Ishikawa (cell line): Measurements from ENCODE around the gene VCAN.

Experiments
- CEBPB ChIP-seq: IDR thresholded peaks from 2 replicates; pipeline ENCODE4 v1.6.1; 2012
- CREB1 ChIP-seq: IDR thresholded peaks from 2 replicates; pipeline ENCODE4 v1.6.1; 2012; ENCODE audit warnings: low read depth
- EGR1 ChIP-seq: IDR thresholded peaks from 2 replicates; pipeline ENCODE4 v1.6.1; 2012
- EP300 ChIP-seq: IDR thresholded peaks from 2 replicates; pipeline ENCODE4 v1.6.1; 2012; ENCODE audit warnings: borderline replicate concordance
- FOXM1 ChIP-seq: IDR thresholded peaks from 2 replicates; pipeline ENCODE4 v1.6.1; 2012; ENCODE audit warnings: low read depth, borderline replicate concordance
- MAX ChIP-seq: IDR thresholded peaks from 2 replicates; pipeline ENCODE4 v1.6.1; 2012
- NFIC ChIP-seq: IDR thresholded peaks from 2 replicates; pipeline ENCODE4 v1.6.1; 2012
- RAD21 ChIP-seq: IDR thresholded peaks from 2 replicates; pipeline ENCODE4 v1.6.1; 2012; ENCODE audit warnings: low read depth
- REST ChIP-seq: IDR thresholded peaks from 2 replicates; pipeline ENCODE4 v1.6.1; 2012; ENCODE audit warnings: low read depth, mild to moderate bottlenecking
- TAF1 ChIP-seq: IDR thresholded peaks from 2 replicates; pipeline ENCODE4 v1.6.1; 2012; ENCODE audit warnings: low read depth, mild to moderate bottlenecking
- TCF12 ChIP-seq: IDR thresholded peaks from 2 replicates; pipeline ENCODE4 v1.6.1; 2012; ENCODE audit warnings: low read depth
- TEAD4 ChIP-seq: IDR thresholded peaks from 2 replicates; pipeline ENCODE4 v1.6.1; 2012
- YY1 ChIP-seq: IDR thresholded peaks from 2 replicates; pipeline ENCODE4 v1.6.1; 2012; ENCODE audit warnings: low read depth
- ZBTB7A ChIP-seq: IDR thresholded peaks from 2 replicates; pipeline ENCODE4 v1.6.1; 2012; ENCODE audit warnings: low read depth
- TF ChIP-seq, protein P1 (sequence below): IDR thresholded peaks from 2 replicates; pipeline ENCODE4 v1.6.1; 2012

The VCAN gene

DNA sequence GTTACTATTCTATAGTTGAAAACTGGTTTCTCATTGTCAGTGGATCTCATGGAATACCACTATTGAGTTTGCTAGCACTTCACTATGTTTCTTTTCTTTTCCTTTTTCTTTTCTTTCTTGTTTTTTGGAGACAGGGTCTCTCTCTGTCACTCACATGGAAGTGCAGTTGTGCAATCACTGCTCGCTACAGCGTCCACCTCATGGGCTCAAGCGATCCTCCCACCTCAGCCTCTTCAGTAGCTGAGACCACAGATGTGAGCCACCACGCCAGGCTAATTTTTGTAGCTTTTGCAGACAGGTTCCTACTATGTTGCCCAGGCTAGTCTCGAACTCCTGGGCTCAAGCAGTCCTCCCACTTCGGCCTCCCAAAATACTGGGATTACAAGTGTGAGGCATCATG, 42.7 kb upstream of the VCAN start:
- TF ChIP-seq TEAD4 (no peak), RAD21 (no peak), FOXM1 (no peak), MAX (no peak), CREB1 (no peak), TAF1 (no peak), EP300 (no peak), ZBTB7A (no peak), TCF12 (no peak), REST (no peak), CEBPB (no peak)
- TF ChIP-seq, protein P1, sequence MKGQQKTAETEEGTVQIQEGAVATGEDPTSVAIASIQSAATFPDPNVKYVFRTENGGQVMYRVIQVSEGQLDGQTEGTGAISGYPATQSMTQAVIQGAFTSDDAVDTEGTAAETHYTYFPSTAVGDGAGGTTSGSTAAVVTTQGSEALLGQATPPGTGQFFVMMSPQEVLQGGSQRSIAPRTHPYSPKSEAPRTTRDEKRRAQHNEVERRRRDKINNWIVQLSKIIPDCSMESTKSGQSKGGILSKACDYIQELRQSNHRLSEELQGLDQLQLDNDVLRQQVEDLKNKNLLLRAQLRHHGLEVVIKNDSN = no peak

GRCh38 chr5:83430130-83431010, 41.2 kb upstream of the VCAN start:
- TF ChIP-seq CEBPB = no peak
- peak; percentile 82 for TF ChIP-seq RAD21
- TF ChIP-seq NFIC = no peak
- TF ChIP-seq REST = no peak
- peak; percentile 79 for TF ChIP-seq TEAD4
- no peak for TF ChIP-seq ZBTB7A

- no peak for TF ChIP-seq CEBPB
- TF ChIP-seq ZBTB7A = no peak
- TF ChIP-seq CREB1 = no peak
- no peak for TF ChIP-seq FOXM1
- no peak for TF ChIP-seq TEAD4
- no peak for TF ChIP-seq TAF1
- TF ChIP-seq, protein P1 = no peak
Observed at GRCh38 chr5:83433891-83434290, 37.7 kb upstream of the VCAN start.

DNA sequence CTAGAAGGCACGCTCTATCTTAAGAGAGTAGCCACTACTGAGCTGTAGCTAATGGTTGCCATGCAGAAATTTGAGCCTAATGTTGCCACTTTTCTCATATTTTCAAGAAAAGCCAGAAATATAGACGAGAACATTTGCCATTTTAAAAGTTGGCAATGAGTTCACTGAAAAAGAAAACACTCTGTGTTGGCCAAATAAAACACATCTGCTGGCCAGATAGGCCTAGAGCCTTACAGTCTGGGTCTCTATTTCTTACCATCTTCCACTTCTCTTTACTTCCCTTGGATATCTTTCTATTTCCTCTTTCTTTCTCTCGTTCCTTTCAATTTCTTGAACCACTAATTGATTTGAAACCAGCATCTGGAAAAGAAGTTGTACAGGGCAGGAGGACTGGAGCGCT, 36.6 kb upstream of the VCAN start:
- TF ChIP-seq EP300 (no peak), ZBTB7A (no peak), TEAD4 (no peak), NFIC (no peak), CREB1 (no peak), CEBPB (no peak), MAX (no peak), TCF12 (no peak), FOXM1 (no peak), TAF1 (no peak), YY1 (no peak), RAD21 (no peak), EGR1 (no peak), REST (no peak)
- TF ChIP-seq, protein P1 = no peak
